GM18873 (cell line): ENCODE measurements around the gene VPS37B.
A peak's percentile ranks its signal among the peaks of the same experiment; 100 is the strongest.

ENCODE experiments used
- ATAC-seq: cut with Tn5 transposase; IDR thresholded peaks from one replicate; pipeline ENCODE4 v1.9.1; 2021; ENCODE audit warnings: mild to moderate bottlenecking, moderate library complexity, moderate number of reproducible peaks; ENCODE audit not compliant: unreplicated experiment, low FRiP score

Gene VPS37B

DNA sequence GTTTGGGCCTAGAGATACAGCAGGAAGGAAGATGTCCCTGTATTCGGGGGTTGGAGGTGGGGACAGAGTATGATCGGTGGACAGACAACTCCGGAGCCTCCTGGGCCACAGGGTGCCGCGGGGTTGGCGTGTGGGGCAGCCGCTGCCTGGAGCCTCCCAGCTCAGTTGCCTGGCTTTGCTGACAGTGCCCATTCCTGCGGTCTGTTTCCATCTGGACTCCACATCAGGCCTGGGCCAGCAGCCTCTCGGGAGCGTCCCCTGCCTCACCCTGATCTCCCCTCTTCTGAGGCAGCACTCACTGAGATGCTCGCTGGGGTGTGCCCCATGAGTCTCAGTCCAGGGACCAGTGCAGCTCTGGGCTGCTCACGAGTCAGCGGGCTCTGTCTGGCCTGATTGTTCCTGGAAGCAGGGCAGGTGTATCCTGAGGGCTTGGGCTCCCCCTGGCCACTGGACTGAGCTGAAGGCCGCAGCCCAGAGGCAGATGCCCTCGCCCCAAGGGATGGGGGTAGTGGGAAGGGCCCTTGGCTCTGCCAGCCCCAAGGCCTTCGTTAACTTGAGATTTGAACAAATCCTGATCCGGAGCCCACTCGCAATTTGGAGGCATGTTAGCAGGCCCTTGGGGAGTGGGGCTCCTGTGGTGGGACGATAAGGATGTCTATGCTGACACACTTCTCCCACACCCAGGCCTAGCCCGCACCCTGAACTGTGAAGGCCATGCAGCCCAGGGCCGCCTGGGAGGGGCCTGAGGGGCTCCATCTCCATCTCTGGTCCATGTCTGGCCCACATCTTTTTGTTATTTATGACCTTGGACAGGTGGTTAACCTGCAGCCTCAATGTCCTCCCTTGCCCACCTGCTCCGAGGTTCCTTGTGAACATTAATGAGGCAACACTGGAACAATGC is 53.2 kb downstream of the VPS37B start:
- no peak for ATAC-seq

- ATAC-seq: no peak
Observed at GRCh38 chr12:122841544-122842321, 54.2 kb downstream of the VPS37B start.

- no peak for ATAC-seq
Observed at GRCh38 chr12:122840580-122841513, 55.1 kb downstream of the VPS37B start.

GRCh38 chr12:122839907-122840554 is 55.9 kb downstream of the VPS37B start:
- no peak for ATAC-seq

DNA sequence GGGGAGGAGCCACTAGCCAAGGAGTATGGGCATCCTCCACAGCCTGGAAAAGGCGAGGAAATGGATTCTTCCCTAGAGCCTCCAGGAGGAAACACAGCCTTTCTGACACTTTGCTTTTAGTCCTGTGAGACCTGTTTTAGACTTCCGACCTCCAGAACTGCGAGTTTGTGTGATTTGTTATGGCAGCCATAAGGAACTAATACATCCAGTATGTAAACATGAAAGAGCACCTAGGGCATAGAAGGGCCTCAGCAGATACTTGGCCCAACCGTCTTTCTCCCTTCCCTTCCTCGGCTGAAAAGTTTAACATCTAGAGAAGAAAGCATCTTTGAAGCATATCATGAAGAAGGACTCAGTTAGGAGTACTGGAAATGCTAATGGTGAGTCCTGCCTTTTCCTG is 57.1 kb downstream of the VPS37B start:
- ATAC-seq: no peak

GRCh38 chr12:122837306-122838265 is 58.3 kb downstream of the VPS37B start:
- no peak for ATAC-seq

DNA sequence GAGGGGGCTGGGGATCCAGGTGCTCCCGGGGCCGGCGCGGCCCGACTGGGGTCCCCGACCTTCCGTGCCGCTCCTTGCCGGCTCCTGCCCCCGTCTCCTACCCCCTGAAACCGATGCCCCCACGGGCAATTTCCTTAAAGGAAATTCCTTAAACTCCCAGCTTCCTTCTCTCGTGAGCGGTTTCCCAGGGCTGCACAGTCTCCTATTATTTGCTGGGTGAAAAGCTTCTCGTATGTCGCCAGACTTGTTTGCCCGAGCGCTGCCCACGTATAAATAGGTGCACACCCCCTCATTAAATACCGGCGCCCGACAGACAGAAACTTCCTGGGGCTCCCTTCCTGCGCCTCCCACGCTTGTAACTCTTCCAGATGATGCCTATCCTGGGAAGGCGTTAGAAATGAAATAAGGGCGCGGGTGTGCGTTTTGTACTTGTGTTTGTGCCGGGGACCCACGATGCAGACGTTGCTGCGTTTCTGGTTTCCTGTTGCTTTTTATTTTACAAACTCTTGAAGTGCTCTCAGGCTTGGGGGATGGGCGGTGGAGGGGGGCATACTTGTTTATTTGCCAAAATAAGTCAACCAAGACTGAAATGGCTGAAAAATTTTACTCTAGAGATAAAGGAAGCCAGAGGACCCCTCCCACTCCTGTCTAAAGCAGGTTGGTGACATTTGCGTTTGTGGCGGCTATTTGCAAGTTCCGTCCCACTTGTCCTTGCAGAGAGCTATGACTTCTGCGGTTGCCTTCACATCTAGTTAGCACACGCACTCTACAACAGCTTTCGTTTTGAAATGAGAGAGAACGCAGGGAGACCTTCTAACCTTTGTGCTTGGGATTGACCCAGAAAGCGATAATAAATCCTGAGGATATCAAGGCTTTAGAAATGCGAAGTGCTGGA is 59.6 kb downstream of the VPS37B start:
- ATAC-seq: peak; percentile 50

GRCh38 chr12:122835750-122836026 is 60.2 kb downstream of the VPS37B start:
- ATAC-seq: no peak

- ATAC-seq: no peak
Observed at GRCh38 chr12:122834921-122835749, 60.8 kb downstream of the VPS37B start, which contains the start of gene HIP1R. HIP1R (plus strand) TSS chr12:122835457; CDS start chr12:122835551, 94 bp downstream.

- no peak for ATAC-seq
Observed at GRCh38 chr12:122834104-122834920, 61.6 kb downstream of the VPS37B start.

GRCh38 chr12:122830517-122831214 is 65.3 kb downstream of the VPS37B start:
- ATAC-seq: no peak

DNA sequence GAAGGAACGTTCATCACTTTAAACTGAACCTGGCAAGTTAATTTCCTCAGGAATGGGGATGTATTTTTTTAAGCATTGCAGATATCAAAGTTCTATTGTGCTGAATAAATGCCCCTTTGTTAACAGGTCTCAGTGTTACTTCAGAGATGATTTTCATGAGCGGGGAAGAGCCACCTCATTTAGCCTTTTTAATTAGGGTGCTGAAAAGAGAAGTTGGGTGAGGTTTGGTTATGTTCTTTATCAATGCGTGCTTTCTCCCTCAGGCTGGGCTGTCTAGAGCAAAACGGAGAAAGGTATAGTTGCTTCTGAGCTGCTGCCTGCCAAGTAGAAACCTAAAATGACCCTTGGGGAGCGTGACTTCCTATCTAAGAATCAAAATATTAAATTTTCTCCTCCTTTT is 68.7 kb downstream of the VPS37B start:
- ATAC-seq: no peak

- ATAC-seq: no peak
Observed at GRCh38 chr12:122825773-122826724, 69.9 kb downstream of the VPS37B start.

DNA sequence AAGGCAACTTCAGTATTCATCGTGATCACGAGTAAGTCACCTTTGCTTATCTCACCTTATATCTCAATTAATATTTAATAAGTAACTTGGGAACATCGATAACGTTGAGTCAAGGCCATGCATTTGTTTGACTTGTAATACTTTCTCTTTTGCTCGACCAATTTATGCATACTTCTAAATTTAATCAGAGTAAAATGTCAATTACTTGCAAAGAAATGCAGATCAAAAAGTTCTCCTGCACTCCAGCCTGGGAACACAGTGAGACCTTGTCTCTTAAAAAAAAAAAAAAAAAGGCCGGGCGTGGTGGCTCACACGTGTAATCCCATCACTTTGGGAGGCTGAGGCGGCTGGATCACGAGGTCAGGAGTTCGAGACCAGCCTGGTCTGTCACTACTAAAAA is 72.5 kb downstream of the VPS37B start:
- ATAC-seq: no peak

- ATAC-seq: no peak
Observed at GRCh38 chr12:122820838-122821271, 75.1 kb downstream of the VPS37B start.
